Pons (tissue), 1 donor: ENCODE measurements around the gene TPM1.

Experiments
- DNase-seq: peaks from one replicate; pipeline ENCODE4 v3.0.0-alpha.2; 2016; ENCODE audit warnings: low spot score

TPM1 gene

GRCh38 chr15:63041402-63041973 lies 1.1 kb upstream of the TPM1 start:
- no peak for DNase-seq

- no peak for DNase-seq
Measured at GRCh38 chr15:63042877-63043334, 359 bp downstream of the TPM1 start.

GRCh38 chr15:63043335-63044076 lies 959 bp downstream of the TPM1 start:
- DNase-seq = no peak

GRCh38 chr15:63044077-63044644 lies 1.6 kb downstream of the TPM1 start:
- DNase-seq = no peak

- no peak for DNase-seq
Measured at GRCh38 chr15:63044645-63045464, 2.3 kb downstream of the TPM1 start.

GRCh38 chr15:63045465-63045840 lies 2.9 kb downstream of the TPM1 start:
- DNase-seq = no peak

- DNase-seq = no peak
Measured at GRCh38 chr15:63045879-63046278, 3.3 kb downstream of the TPM1 start.

- DNase-seq = no peak
Measured at GRCh38 chr15:63046917-63047760, 4.6 kb downstream of the TPM1 start.

- no peak for DNase-seq
Measured at GRCh38 chr15:63047792-63048114, 5.2 kb downstream of the TPM1 start.

- peak; percentile 80 for DNase-seq
Measured at GRCh38 chr15:63048115-63048775, 5.7 kb downstream of the TPM1 start.

- peak; percentile 37 for DNase-seq
Measured at GRCh38 chr15:63048776-63049665, 6.5 kb downstream of the TPM1 start.

- no peak for DNase-seq
Measured at GRCh38 chr15:63049783-63050371, 7.3 kb downstream of the TPM1 start.

- DNase-seq = no peak
Measured at GRCh38 chr15:63050731-63051155, 8.2 kb downstream of the TPM1 start.

- DNase-seq = no peak
Measured at GRCh38 chr15:63051156-63052066, 8.9 kb downstream of the TPM1 start.

- no peak for DNase-seq
Measured at GRCh38 chr15:63052077-63052841, 9.7 kb downstream of the TPM1 start.

- no peak for DNase-seq
Measured at GRCh38 chr15:63052961-63053698, 10.6 kb downstream of the TPM1 start.

GRCh38 chr15:63054281-63054683 lies 11.7 kb downstream of the TPM1 start:
- DNase-seq = no peak
